HepG2 (cell line): Measurements from ENCODE around the gene HYCC2. TPM values are rescaled to one million over a fixed set of nuclear protein-coding genes. Genes with fewer than 3 reads are reported as not detected.

Experiments
- HNF4A ChIP-seq: sonication (generic); formaldehyde crosslinking; IDR thresholded peaks from 2 replicates; pipeline ENCODE4 v1.4.0; 2020; ENCODE audit warnings: missing genetic modification reagents
- KLF9 ChIP-seq: IDR thresholded peaks from 2 replicates; pipeline ENCODE4 v1.6.1; 2016; ENCODE audit warnings: low read depth
- NAIF1 ChIP-seq: sonication (generic); formaldehyde crosslinking; IDR thresholded peaks from 2 replicates; pipeline ENCODE4 v1.5.0; 2020; ENCODE audit warnings: mild to moderate bottlenecking, missing genetic modification reagents, borderline replicate concordance
- NPAS2 ChIP-seq: sonication (generic); formaldehyde crosslinking; IDR thresholded peaks from 2 replicates; pipeline ENCODE4 v1.8.0; 2022; ENCODE audit warnings: mild to moderate bottlenecking, missing genetic modification reagents, borderline replicate concordance
- RBAK ChIP-seq: sonication (generic); formaldehyde crosslinking; IDR thresholded peaks from 2 replicates; pipeline ENCODE4 v1.5.1; 2020; ENCODE audit warnings: mild to moderate bottlenecking, missing genetic modification reagents
- RBM39 ChIP-seq: fragments of 200-400 bp; formaldehyde crosslinking; IDR thresholded peaks from one replicate; pipeline ENCODE4 v1.6.1; 2018; ENCODE audit warnings: antibody characterized with exemption, mild to moderate bottlenecking, low read depth, low read length; ENCODE audit not compliant: poor library complexity, severe bottlenecking
- TARDBP ChIP-seq: sonication (generic); formaldehyde crosslinking; IDR thresholded peaks from 2 replicates; pipeline ENCODE4 v1.8.0; 2022; ENCODE audit warnings: mild to moderate bottlenecking, missing genetic modification reagents
- THAP11 ChIP-seq: IDR thresholded peaks from 2 replicates; pipeline ENCODE4 v1.6.1; 2016; ENCODE audit warnings: missing biosample characterization, missing genetic modification reagents
- YEATS2 ChIP-seq: sonication (generic); formaldehyde crosslinking; IDR thresholded peaks from 2 replicates; pipeline ENCODE4 v1.4.0; 2020; ENCODE audit warnings: missing genetic modification reagents, borderline replicate concordance
- ZBTB37 ChIP-seq: sonication (generic); formaldehyde crosslinking; IDR thresholded peaks from 2 replicates; pipeline ENCODE4 v1.4.0; 2020; ENCODE audit warnings: mild to moderate bottlenecking, missing genetic modification reagents
- ZBTB38 ChIP-seq: sonication (generic); formaldehyde crosslinking; IDR thresholded peaks from 2 replicates; pipeline ENCODE4 v1.5.1; 2020; ENCODE audit warnings: mild to moderate bottlenecking, missing genetic modification reagents
- ZBTB4 ChIP-seq: sonication (generic); formaldehyde crosslinking; IDR thresholded peaks from 2 replicates; pipeline ENCODE4 v1.4.0; 2020; ENCODE audit warnings: missing genetic modification reagents, mild to moderate bottlenecking, borderline replicate concordance
- ZNF207 ChIP-seq: fragments of 450-650 bp; IDR thresholded peaks from 2 replicates; pipeline ENCODE4 v1.6.1; 2016; ENCODE audit warnings: antibody characterized with exemption, borderline replicate concordance
- ZNF512 ChIP-seq: sonication (generic); formaldehyde crosslinking; IDR thresholded peaks from 2 replicates; pipeline ENCODE4 v1.4.0; 2020; ENCODE audit warnings: mild to moderate bottlenecking, missing genetic modification reagents
- ZNF530 ChIP-seq: sonication (generic); formaldehyde crosslinking; IDR thresholded peaks from 2 replicates; pipeline ENCODE4 v1.5.0; 2020; ENCODE audit warnings: low read depth, mild to moderate bottlenecking, missing genetic modification reagents
- polyA plus RNA-seq, 8 experiments: library from polyadenylated mRNA; depleted of rRNA in 3 of 8; stranded (reverse) in 7 of 8; unstranded in 1 of 8; fragments of >200 nt; fragmentation: Illumina TruSeq in 4 of 8; extraction: Trizol in 4 of 8; gene quantifications; 2 replicates each; pipeline versions ENCODE4 v1.2.1 to v1.2.3, GENCODE V29; 2011 to 2016; ENCODE audit warnings: low read depth in 4 of 8, missing spikeins in 1 of 8, mixed read lengths in 1 of 8; ENCODE audit not compliant: insufficient read depth in 1 of 8
- total RNA-seq, 5 experiments: library from RNA; depleted of rRNA; stranded (reverse); fragments of >200 nt; fragmentation: Illumina TruSeq; extraction: Trizol; gene quantifications; 2 replicates each; pipeline ENCODE4 v1.2.3, GENCODE V29; 2016; ENCODE audit warnings: low read depth in 1 of 5
- TF ChIP-seq, protein P1 (sequence below): sonication (generic); formaldehyde crosslinking; IDR thresholded peaks from 2 replicates; pipeline ENCODE4 v1.4.0; 2020; ENCODE audit warnings: missing genetic modification reagents
- TF ChIP-seq, protein P2 (sequence below): sonication (generic); formaldehyde crosslinking; IDR thresholded peaks from 2 replicates; pipeline ENCODE4 v1.5.1; 2020; ENCODE audit warnings: mild to moderate bottlenecking, missing genetic modification reagents, moderate library complexity

Gene HYCC2
- total and polyA plus RNA-seq, 2 of the 13 experiments (the other 11 are each of a cell fraction or from before 2014, with no cell fraction given) = 4.7 to 13.9 TPM

GRCh38 chr2:201071479-201072200 lies at the start of gene HYCC2, which contains the start of gene NDUFB3 (continued):
- TF ChIP-seq, protein P1, sequence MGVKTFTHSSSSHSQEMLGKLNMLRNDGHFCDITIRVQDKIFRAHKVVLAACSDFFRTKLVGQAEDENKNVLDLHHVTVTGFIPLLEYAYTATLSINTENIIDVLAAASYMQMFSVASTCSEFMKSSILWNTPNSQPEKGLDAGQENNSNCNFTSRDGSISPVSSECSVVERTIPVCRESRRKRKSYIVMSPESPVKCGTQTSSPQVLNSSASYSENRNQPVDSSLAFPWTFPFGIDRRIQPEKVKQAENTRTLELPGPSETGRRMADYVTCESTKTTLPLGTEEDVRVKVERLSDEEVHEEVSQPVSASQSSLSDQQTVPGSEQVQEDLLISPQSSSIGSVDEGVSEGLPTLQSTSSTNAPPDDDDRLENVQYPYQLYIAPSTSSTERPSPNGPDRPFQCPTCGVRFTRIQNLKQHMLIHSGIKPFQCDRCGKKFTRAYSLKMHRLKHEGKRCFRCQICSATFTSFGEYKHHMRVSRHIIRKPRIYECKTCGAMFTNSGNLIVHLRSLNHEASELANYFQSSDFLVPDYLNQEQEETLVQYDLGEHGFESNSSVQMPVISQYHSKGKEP = peak; percentile 90; the same call in 1 of the 2 replicates
- peak; percentile 57 for TF ChIP-seq ZBTB38 (CRISPR knock-in tag)
- 0 out of 2 replicates have a peak, but pooled peaks have one; percentile 62 for TF ChIP-seq NPAS2 (CRISPR knock-in tag)
- no peak for TF ChIP-seq ZNF512
- TF ChIP-seq ZNF207 = no peak
- peak; percentile 99 for TF ChIP-seq YEATS2 (CRISPR knock-in tag)
- TF ChIP-seq ZBTB4 (CRISPR knock-in tag) = peak; percentile 84; the same call in 1 of the 2 replicates
- peak; percentile 66 for TF ChIP-seq RBM39
- TF ChIP-seq, protein P2, sequence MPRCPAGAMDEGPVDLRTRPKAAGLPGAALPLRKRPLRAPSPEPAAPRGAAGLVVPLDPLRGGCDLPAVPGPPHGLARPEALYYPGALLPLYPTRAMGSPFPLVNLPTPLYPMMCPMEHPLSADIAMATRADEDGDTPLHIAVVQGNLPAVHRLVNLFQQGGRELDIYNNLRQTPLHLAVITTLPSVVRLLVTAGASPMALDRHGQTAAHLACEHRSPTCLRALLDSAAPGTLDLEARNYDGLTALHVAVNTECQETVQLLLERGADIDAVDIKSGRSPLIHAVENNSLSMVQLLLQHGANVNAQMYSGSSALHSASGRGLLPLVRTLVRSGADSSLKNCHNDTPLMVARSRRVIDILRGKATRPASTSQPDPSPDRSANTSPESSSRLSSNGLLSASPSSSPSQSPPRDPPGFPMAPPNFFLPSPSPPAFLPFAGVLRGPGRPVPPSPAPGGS (CRISPR knock-in tag) = peak; percentile 73
- TF ChIP-seq TARDBP = peak; percentile 97
- TF ChIP-seq NAIF1 (CRISPR knock-in tag) = no peak
- peak; percentile 88; the same call in 1 of the 2 replicates for TF ChIP-seq KLF9 (CRISPR knock-in tag)
- peak; percentile 97 for TF ChIP-seq THAP11 (CRISPR knock-in tag)
- no peak for TF ChIP-seq HNF4A (CRISPR knock-in tag)
- no peak for TF ChIP-seq ZBTB37 (CRISPR knock-in tag)
- TF ChIP-seq RBAK = 0 out of 2 replicates have a peak, but pooled peaks have one; percentile 25
- no peak for TF ChIP-seq ZNF530
